DOHH2 (cell line): ENCODE results near the gene SUB1.

ENCODE experiments used
- H3F3A ChIP-seq: fragments of 200-600 bp; sonication (generic), shearing (Covaris generic); 2 replicates; pipeline ENCODE4 v1.6.0; 2016; ENCODE audit warnings: antibody characterized with exemption, mild to moderate bottlenecking; ENCODE audit not compliant: control insufficient read depth, insufficient read depth
- H3K27ac ChIP-seq: fragments of 200-600 bp; sonication (generic); 2 replicates; pipeline ENCODE4 v1.5.1; 2014; ENCODE audit warnings: low read depth, mild to moderate bottlenecking, low read length, moderate library complexity
- H3K27me3 ChIP-seq: fragments of 200-600 bp; sonication (generic); 2 replicates; pipeline ENCODE4 v1.6.1; 2014; ENCODE audit warnings: mild to moderate bottlenecking, low read length, mixed read lengths; ENCODE audit not compliant: control insufficient read depth
- H3K36me3 ChIP-seq: fragments of 200-600 bp; sonication (generic); 2 replicates; pipeline ENCODE4 v1.6.1; 2014; ENCODE audit warnings: mild to moderate bottlenecking, low read length, moderate library complexity, mixed read lengths; ENCODE audit not compliant: control insufficient read depth
- H3K4me1 ChIP-seq: fragments of 200-600 bp; sonication (generic); 2 replicates; pipeline ENCODE4 v1.6.1; 2014; ENCODE audit warnings: mild to moderate bottlenecking, low read length, mixed read lengths; ENCODE audit not compliant: control insufficient read depth
- H3K4me2 ChIP-seq: fragments of 200-600 bp; sonication (generic); 2 replicates; pipeline ENCODE4 v1.6.0; 2014; ENCODE audit warnings: mild to moderate bottlenecking, low read length, moderate library complexity
- H3K4me3 ChIP-seq: fragments of 200-600 bp; sonication (generic); 2 replicates; pipeline ENCODE4 v1.5.1; 2014; ENCODE audit warnings: mild to moderate bottlenecking, low read length, mixed read lengths
- H3K79me2 ChIP-seq: fragments of 200-600 bp; sonication (generic); 2 replicates; pipeline ENCODE4 v1.6.1; 2014; ENCODE audit warnings: mild to moderate bottlenecking, low read length, mixed read lengths; ENCODE audit not compliant: control insufficient read depth
- H3K9me2 ChIP-seq: fragments of 200-600 bp; sonication (generic); replicated peaks from 2 replicates; pipeline ENCODE4 v1.6.1; 2014; ENCODE audit warnings: mild to moderate bottlenecking, low read length, mixed read lengths; ENCODE audit not compliant: control insufficient read depth
- H3K9me3 ChIP-seq: fragments of 200-600 bp; sonication (generic); 2 replicates; pipeline ENCODE4 v1.6.1; 2014; ENCODE audit warnings: antibody characterized with exemption, low read length, mixed read lengths; ENCODE audit not compliant: control insufficient read depth, insufficient read depth
- H4K20me1 ChIP-seq: fragments of 200-600 bp; sonication (generic); 2 replicates; pipeline ENCODE4 v1.6.0; 2014; ENCODE audit warnings: low read depth, mild to moderate bottlenecking, antibody characterized with exemption, low read length, moderate library complexity; ENCODE audit not compliant: control insufficient read depth, insufficient read depth
- EZH2phosphoT487 ChIP-seq: fragments of 200-600 bp; sonication (generic); IDR thresholded peaks from 2 replicates; pipeline ENCODE4 v1.6.1; 2017; ENCODE audit warnings: borderline replicate concordance, mild to moderate bottlenecking, antibody characterized with exemption, low read length, moderate library complexity, mixed read lengths
- TF ChIP-seq, protein P1 (sequence below): fragments of 200-600 bp; sonication (generic); IDR thresholded peaks from one replicate; pipeline ENCODE4 v1.5.1; 2014; ENCODE audit warnings: antibody characterized with exemption, mild to moderate bottlenecking, low read depth, low read length; ENCODE audit not compliant: poor library complexity, severe bottlenecking

The SUB1 gene

DNA sequence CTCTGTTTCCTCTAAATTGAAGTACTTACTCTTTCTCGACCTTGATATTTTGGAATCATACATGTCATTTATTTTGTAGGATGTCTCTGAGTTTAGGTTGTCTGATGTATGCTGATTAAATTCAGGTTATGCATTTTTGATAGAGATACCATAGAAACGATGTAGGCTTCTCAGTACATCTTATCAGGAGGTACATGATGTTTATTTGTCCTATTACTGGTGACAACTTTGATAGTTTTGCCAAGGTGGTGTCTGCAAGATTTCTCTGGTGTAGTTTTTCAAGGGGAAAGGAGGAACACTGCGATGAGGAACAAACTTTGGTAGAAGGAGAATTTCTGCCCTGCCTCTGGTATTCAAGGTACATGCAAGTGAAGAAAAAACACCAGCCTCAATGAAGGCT lies 29.9 kb downstream of the SUB1 start:
- H3F3A ChIP-seq: no peaks in the 10 kb centered on the region
- H3K9me3 ChIP-seq: no peaks in the 10 kb centered on the region
- no peak overlapping the region for H3K4me2 ChIP-seq
- no peaks in the 10 kb centered on the region for H4K20me1 ChIP-seq
- no peak overlapping the region for H3K27ac ChIP-seq
- no peaks in the 10 kb centered on the region for H3K9me2 ChIP-seq
- no peaks in the 10 kb centered on the region for H3K4me1 ChIP-seq
- H3K4me3 ChIP-seq: no peak overlapping the region
- H3K36me3 ChIP-seq: no peaks in the 10 kb centered on the region
- TF ChIP-seq, protein P1, sequence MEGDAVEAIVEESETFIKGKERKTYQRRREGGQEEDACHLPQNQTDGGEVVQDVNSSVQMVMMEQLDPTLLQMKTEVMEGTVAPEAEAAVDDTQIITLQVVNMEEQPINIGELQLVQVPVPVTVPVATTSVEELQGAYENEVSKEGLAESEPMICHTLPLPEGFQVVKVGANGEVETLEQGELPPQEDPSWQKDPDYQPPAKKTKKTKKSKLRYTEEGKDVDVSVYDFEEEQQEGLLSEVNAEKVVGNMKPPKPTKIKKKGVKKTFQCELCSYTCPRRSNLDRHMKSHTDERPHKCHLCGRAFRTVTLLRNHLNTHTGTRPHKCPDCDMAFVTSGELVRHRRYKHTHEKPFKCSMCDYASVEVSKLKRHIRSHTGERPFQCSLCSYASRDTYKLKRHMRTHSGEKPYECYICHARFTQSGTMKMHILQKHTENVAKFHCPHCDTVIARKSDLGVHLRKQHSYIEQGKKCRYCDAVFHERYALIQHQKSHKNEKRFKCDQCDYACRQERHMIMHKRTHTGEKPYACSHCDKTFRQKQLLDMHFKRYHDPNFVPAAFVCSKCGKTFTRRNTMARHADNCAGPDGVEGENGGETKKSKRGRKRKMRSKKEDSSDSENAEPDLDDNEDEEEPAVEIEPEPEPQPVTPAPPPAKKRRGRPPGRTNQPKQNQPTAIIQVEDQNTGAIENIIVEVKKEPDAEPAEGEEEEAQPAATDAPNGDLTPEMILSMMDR: no peak
- TF ChIP-seq EZH2phosphoT487: no peak
- peaks cover 8% of the 10 kb centered on the region for H3K27me3 ChIP-seq
- H3K79me2 ChIP-seq: no peaks in the 10 kb centered on the region

DNA sequence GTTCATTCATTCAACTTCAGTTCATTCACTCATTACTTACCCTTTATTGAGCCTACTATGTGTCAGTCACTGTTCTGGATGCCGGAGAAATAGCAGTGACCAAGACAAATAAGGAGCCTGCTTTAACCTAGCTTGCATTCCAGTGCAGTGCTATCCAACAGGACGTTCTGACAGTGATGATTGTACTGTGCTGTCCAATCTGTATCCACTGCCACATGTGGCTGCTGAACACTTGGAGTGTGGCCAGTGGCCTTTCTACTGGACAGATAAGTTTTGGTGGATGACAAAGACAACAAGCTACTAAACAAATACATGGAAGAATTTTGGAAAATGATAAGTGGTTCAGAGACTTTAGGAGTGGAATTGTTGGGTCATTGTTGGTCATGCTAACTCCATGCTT lies 33.6 kb downstream of the SUB1 start:
- Histone ChIP-seq H3K4me1 (no peaks in the 10 kb centered on the region), H3K27me3 (peaks cover 6% of the 10 kb centered on the region), H4K20me1 (no peaks in the 10 kb centered on the region), H3F3A (no peaks in the 10 kb centered on the region), H3K9me2 (no peaks in the 10 kb centered on the region), H3K27ac (no peak overlapping the region), H3K36me3 (no peaks in the 10 kb centered on the region), H3K9me3 (no peaks in the 10 kb centered on the region), H3K79me2 (no peaks in the 10 kb centered on the region), H3K4me3 (no peak overlapping the region), H3K4me2 (no peak overlapping the region)
- TF ChIP-seq, protein P1: no peak
- no peak for TF ChIP-seq EZH2phosphoT487

DNA sequence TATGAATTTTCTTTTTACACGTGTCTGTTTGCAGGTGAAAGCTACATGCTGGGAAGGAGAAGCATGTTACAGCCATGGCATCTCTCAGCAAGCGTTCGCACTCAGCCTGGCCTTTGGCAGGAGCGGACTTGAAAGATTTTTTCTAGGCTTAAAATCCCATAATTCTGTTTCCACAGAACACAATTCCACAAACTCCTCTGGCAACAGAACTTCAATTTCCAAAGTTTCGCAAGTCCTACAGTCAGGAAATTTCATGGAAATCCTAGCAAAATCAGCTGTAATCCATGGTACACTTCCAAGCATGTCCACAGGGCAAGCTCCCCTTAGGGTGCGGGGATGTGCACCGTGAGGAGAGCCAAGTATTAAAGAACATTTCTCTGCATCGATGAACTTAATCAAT lies 35.9 kb downstream of the SUB1 start:
- Histone ChIP-seq H3K4me3 (no peak overlapping the region), H3K36me3 (no peaks in the 10 kb centered on the region), H3K4me1 (no peaks in the 10 kb centered on the region), H3K4me2 (no peak overlapping the region), H3K9me3 (no peaks in the 10 kb centered on the region), H4K20me1 (no peaks in the 10 kb centered on the region), H3K9me2 (no peaks in the 10 kb centered on the region), H3K27ac (no peak overlapping the region), H3K79me2 (no peaks in the 10 kb centered on the region), H3F3A (no peaks in the 10 kb centered on the region), H3K27me3 (peaks cover 15% of the 10 kb centered on the region)
- TF ChIP-seq, protein P1: no peak
- no peak for TF ChIP-seq EZH2phosphoT487

GRCh38 chr5:32625106-32625505 lies 39.7 kb downstream of the SUB1 start:
- H3K4me1 ChIP-seq: no peaks in the 10 kb centered on the region
- H3K79me2 ChIP-seq: no peaks in the 10 kb centered on the region
- H3K27ac ChIP-seq: no peak overlapping the region
- no peak overlapping the region for H3K4me2 ChIP-seq
- TF ChIP-seq, protein P1: no peak
- TF ChIP-seq EZH2phosphoT487: no peak
- no peaks in the 10 kb centered on the region for H3K36me3 ChIP-seq
- H3K9me2 ChIP-seq: no peaks in the 10 kb centered on the region
- H3K9me3 ChIP-seq: no peaks in the 10 kb centered on the region
- H4K20me1 ChIP-seq: no peaks in the 10 kb centered on the region
- no peaks in the 10 kb centered on the region for H3F3A ChIP-seq
- H3K4me3 ChIP-seq: no peak overlapping the region
- H3K27me3 ChIP-seq: peaks cover 10% of the 10 kb centered on the region
